Natural killer cell treated with Interleukin-12 subunit alpha and Interleukin-12 subunit beta and Interleukin-15 and Interleukin-18, amount 100 ng/mL, for 72 hours (primary cell): ENCODE measurements around the gene AUTS2. TPM values are rescaled to one million over a fixed set of nuclear protein-coding genes. Genes with fewer than 3 reads are reported as not detected.
A peak's percentile ranks its signal among the peaks of the same experiment; 100 is the strongest.
"Not testable (repeated sequence)": the region's sequence is repeated elsewhere in the genome, so short reads cannot be mapped to it uniquely, and the experiment has no call there.

Source experiments
- ATAC-seq, 2 donors: fragments of 150-1000 bp; cut with Tn5 transposase in 1 of 2; sonication (Bioruptor Pico), chemical (Tn5 transposase) in 1 of 2; 2 replicates each; pipeline ENCODE4 v1.10.0; 2021
- DNase-seq: peaks from one replicate; pipeline ENCODE4 v3.0.0; 2022; ENCODE audit warnings: low spot score
- H3K27ac Mint-ChIP-seq, 2 donors: 1 replicate in 1 of 2; 2 replicates in 1 of 2; pipeline ENCODE4 v1.8.0; 2022; ENCODE audit warnings: mixed read lengths in 2 of 2, mild to moderate bottlenecking in 1 of 2, moderate library complexity in 1 of 2
- H3K27me3 Mint-ChIP-seq, 2 donors: 1 replicate in 1 of 2; 2 replicates in 1 of 2; pipeline ENCODE4 v1.8.0; 2022; ENCODE audit warnings: mixed read lengths in 2 of 2
- H3K36me3 Mint-ChIP-seq: one replicate; pipeline ENCODE4 v1.8.0; 2022; ENCODE audit warnings: mixed read lengths
- H3K4me1 Mint-ChIP-seq, 2 donors: 1 replicate in 1 of 2; 2 replicates in 1 of 2; pipeline ENCODE4 v1.8.0; 2022; ENCODE audit warnings: low read depth in 2 of 2, mixed read lengths in 2 of 2, mild to moderate bottlenecking in 1 of 2
- H3K4me3 Mint-ChIP-seq: one replicate; pipeline ENCODE4 v1.8.0; 2022; ENCODE audit warnings: mixed read lengths
- H3K9me3 Mint-ChIP-seq: 2 replicates; pipeline ENCODE4 v1.8.0; 2022; ENCODE audit warnings: mixed read lengths
- total RNA-seq, 2 donors: library from RNA; stranded (reverse); gene quantifications; one replicate each; pipeline ENCODE4 v1.2.3, GENCODE V29; 2022

The AUTS2 gene
- total RNA-seq, 2 donors from 2014 or later = 14.3 to 43.0 TPM

GRCh38 chr7:69768986-69769595 lies 170.8 kb downstream of the AUTS2 start:
- Mint-ChIP-seq H3K9me3 (no peaks in the 10 kb centered on the region), H3K4me1 (peaks cover 12 to 19% of the 10 kb centered on the region in 2 donors), H3K27ac (no peak overlapping the region), H3K4me3 (no peak overlapping the region), H3K27me3 (no peaks in the 10 kb centered on the region), H3K36me3 (no peaks in the 10 kb centered on the region)
- ATAC-seq (no peak), DNase-seq (no peak)

DNA sequence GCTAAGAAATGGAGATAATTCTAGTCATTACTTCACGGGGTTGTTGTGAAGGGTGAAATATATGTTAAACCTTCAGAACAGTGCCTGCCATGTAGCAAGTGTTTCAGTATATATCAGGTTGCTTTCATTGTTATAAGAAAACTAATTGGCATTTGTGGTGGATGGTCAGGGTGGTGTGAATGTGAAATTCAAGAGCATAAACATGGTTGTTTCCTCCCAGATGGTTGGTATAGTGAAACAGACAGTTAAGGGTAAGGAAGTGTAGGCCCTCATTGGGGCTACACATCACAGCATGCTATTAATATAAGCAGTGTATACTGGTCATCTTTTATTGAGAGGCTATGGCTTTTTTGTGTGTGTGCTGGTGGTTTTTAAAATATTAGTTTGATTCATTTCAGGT lies 171.6 kb downstream of the AUTS2 start:
- H3K27me3 Mint-ChIP-seq = no peaks in the 10 kb centered on the region
- no peak overlapping the region for H3K27ac Mint-ChIP-seq
- ATAC-seq = peak in 1 of 2 donors; percentile 39

GRCh38 chr7:69770613-69771012 lies 172.3 kb downstream of the AUTS2 start:
- no peaks in the 10 kb centered on the region for H3K36me3 Mint-ChIP-seq
- no peaks in the 10 kb centered on the region for H3K27me3 Mint-ChIP-seq
- H3K9me3 Mint-ChIP-seq = no peaks in the 10 kb centered on the region
- H3K4me1 Mint-ChIP-seq = peaks cover 6 to 13% of the 10 kb centered on the region in 2 donors
- H3K4me3 Mint-ChIP-seq = no peak overlapping the region
- DNase-seq = no peak
- no peak overlapping the region for H3K27ac Mint-ChIP-seq
- no peak for ATAC-seq

More for the DNA sequence above, 171.6 kb downstream of the AUTS2 start:
- Mint-ChIP-seq H3K9me3 (no peaks in the 10 kb centered on the region), H3K4me3 (no peak overlapping the region), H3K36me3 (no peaks in the 10 kb centered on the region), H3K4me1 (peaks cover 6 to 15% of the 10 kb centered on the region in 2 donors)
- no peak for DNase-seq

- H3K27ac Mint-ChIP-seq = no peak overlapping the region
- peaks cover 0 to 9% of the 10 kb centered on the region in 2 donors for H3K4me1 Mint-ChIP-seq
- no peaks in the 10 kb centered on the region for H3K36me3 Mint-ChIP-seq
- no peak for ATAC-seq
- H3K4me3 Mint-ChIP-seq = no peak overlapping the region
- no peaks in the 10 kb centered on the region for H3K9me3 Mint-ChIP-seq
- no peaks in the 10 kb centered on the region for H3K27me3 Mint-ChIP-seq
- no peak for DNase-seq
Observed at GRCh38 chr7:69772718-69773436, 174.6 kb downstream of the AUTS2 start.

DNA sequence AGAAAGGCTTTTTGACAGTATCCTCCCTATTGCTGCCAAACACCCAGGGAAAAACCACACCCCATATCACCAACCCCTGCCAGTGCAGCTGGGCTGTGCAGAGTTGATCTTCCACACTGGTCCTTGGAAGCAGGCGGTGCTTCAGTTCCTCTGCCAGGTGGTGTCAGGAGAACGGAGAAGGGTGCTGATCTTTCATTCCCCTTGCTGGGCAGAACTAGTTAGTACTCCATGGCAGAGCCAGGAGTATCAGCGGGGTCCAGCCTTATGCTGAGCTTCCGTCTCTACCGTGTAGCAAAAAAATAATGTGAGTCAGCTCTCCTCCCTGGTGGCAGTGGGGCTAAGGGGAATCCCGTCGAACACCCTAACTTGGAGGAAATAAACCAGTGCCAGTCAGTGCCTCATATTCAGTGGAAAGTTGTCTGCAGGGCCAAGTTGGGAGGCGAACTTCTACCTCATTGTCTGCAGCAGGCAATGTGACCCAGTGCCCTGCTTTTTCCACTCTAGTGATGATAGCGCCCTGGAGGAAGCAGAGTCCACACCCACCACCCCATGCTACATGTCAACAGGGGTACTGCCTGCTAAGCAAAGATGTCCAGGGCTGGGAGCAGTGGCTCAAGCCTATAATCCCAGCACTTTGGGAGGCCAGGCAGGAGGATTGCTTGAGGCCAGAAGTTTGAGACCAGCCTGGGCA lies 175.4 kb downstream of the AUTS2 start:
- Mint-ChIP-seq H3K4me3 (no peak overlapping the region), H3K27me3 (no peaks in the 10 kb centered on the region), H3K9me3 (no peaks in the 10 kb centered on the region), H3K27ac (no peak overlapping the region), H3K36me3 (no peaks in the 10 kb centered on the region), H3K4me1 (peaks cover 0 to 6% of the 10 kb centered on the region in 2 donors)
- DNase-seq (no peak), ATAC-seq (peak in 1 of 2 donors; percentile 47)

GRCh38 chr7:69775231-69775771 lies 177.0 kb downstream of the AUTS2 start:
- ATAC-seq (no peak), DNase-seq (no peak)
- Mint-ChIP-seq H3K4me3 (no peak overlapping the region), H3K36me3 (no peaks in the 10 kb centered on the region), H3K4me1 (no peaks in the 10 kb centered on the region), H3K27me3 (no peaks in the 10 kb centered on the region), H3K9me3 (no peaks in the 10 kb centered on the region), H3K27ac (no peak overlapping the region)

- DNase-seq = no peak
- H3K27me3 Mint-ChIP-seq = no peaks in the 10 kb centered on the region
- H3K9me3 Mint-ChIP-seq = no peaks in the 10 kb centered on the region
- no peak overlapping the region for H3K4me3 Mint-ChIP-seq
- no peak overlapping the region for H3K27ac Mint-ChIP-seq
- no peak for ATAC-seq
- no peaks in the 10 kb centered on the region for H3K36me3 Mint-ChIP-seq
- no peaks in the 10 kb centered on the region for H3K4me1 Mint-ChIP-seq
Observed at GRCh38 chr7:69776611-69777010, 178.3 kb downstream of the AUTS2 start.

- H3K36me3 Mint-ChIP-seq = no peaks in the 10 kb centered on the region
- H3K9me3 Mint-ChIP-seq = no peaks in the 10 kb centered on the region
- ATAC-seq (no peak), DNase-seq (no peak)
- no peaks in the 10 kb centered on the region for H3K4me1 Mint-ChIP-seq
- H3K4me3 Mint-ChIP-seq = no peak overlapping the region
- H3K27me3 Mint-ChIP-seq = no peaks in the 10 kb centered on the region
- no peak overlapping the region for H3K27ac Mint-ChIP-seq
Observed at GRCh38 chr7:69778138-69778537, 179.9 kb downstream of the AUTS2 start.

DNA sequence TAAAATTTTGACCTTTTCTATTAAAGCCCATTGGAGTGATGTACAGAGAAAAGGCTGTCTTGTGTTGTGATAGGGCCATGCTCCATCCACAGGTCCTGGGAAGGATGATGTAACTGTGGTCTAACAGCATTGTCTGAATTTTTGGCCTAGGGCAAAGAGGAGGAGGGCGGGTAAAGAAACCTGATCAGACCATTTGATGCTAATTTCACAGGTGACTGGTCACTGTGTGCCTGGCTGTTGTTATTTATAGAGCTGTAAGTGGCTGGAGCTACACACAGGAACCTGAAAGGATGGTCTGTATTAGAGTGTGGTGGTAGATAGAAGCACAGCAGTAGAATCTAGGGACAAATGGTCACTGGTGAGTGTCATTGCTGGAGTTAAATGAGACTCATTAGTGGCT lies 182.1 kb downstream of the AUTS2 start:
- Mint-ChIP-seq H3K36me3 (no peaks in the 10 kb centered on the region), H3K4me1 (no peaks in the 10 kb centered on the region), H3K9me3 (no peaks in the 10 kb centered on the region), H3K4me3 (no peak overlapping the region), H3K27ac (no peak overlapping the region), H3K27me3 (peaks cover 0 to 2% of the 10 kb centered on the region in 2 donors)
- no peak for ATAC-seq
- DNase-seq = no peak

- Mint-ChIP-seq H3K27me3 (peaks cover 0 to 2% of the 10 kb centered on the region in 2 donors), H3K4me3 (no peak overlapping the region), H3K27ac (no peak overlapping the region), H3K9me3 (no peaks in the 10 kb centered on the region), H3K36me3 (no peaks in the 10 kb centered on the region), H3K4me1 (no peaks in the 10 kb centered on the region)
- ATAC-seq (no peak), DNase-seq (no peak)
Observed at GRCh38 chr7:69781412-69781846, 183.2 kb downstream of the AUTS2 start.

GRCh38 chr7:69782917-69783684 lies 184.8 kb downstream of the AUTS2 start:
- H3K27me3 Mint-ChIP-seq = peaks cover 0 to 2% of the 10 kb centered on the region in 2 donors
- DNase-seq = no peak
- no peaks in the 10 kb centered on the region for H3K4me1 Mint-ChIP-seq
- H3K4me3 Mint-ChIP-seq = no peak overlapping the region
- H3K27ac Mint-ChIP-seq = no peak overlapping the region
- no peaks in the 10 kb centered on the region for H3K36me3 Mint-ChIP-seq
- no peaks in the 10 kb centered on the region for H3K9me3 Mint-ChIP-seq
- no peak for ATAC-seq

DNA sequence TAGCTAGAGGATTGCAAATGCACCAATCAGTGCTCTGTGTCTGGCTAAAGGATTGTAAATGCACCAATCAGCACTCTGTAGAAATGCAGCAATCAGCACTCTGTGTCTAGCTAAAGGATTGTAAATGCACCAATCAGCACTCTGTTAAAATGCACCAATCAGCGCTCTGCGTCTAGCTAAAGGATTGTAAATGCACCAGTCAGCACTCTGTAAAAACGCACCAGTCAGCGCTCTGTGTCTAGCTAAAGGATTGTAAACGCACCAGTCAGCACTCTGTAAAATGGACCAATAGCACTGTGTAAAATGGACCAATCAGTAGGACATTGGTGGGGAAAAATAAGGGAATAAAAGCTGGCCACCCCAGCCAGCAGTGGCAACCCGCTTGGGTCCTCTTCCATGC lies 187.9 kb downstream of the AUTS2 start:
- H3K27me3 Mint-ChIP-seq, H3K4me3 Mint-ChIP-seq, H3K27ac Mint-ChIP-seq, ATAC-seq, H3K4me1 Mint-ChIP-seq, H3K9me3 Mint-ChIP-seq, H3K36me3 Mint-ChIP-seq, DNase-seq: not testable (repeated sequence)

- no peak overlapping the region for H3K27ac Mint-ChIP-seq
- ATAC-seq (no peak), DNase-seq (no peak)
- no peak overlapping the region for H3K4me3 Mint-ChIP-seq
- peaks cover 0 to 2% of the 10 kb centered on the region in 2 donors for H3K27me3 Mint-ChIP-seq
- H3K36me3 Mint-ChIP-seq = no peaks in the 10 kb centered on the region
- H3K9me3 Mint-ChIP-seq = no peaks in the 10 kb centered on the region
- peaks cover 0 to 5% of the 10 kb centered on the region in 2 donors for H3K4me1 Mint-ChIP-seq
Observed at GRCh38 chr7:69786730-69787395, 188.6 kb downstream of the AUTS2 start.
